CD4-positive, alpha-beta memory T cell (primary cell): ENCODE results near the gene GALNT17. TPM values are rescaled to one million over a fixed set of nuclear protein-coding genes. Genes with fewer than 3 reads are reported as not detected.

Source experiments
- CTCF ChIA-PET: fragments of 350-600 bp; sonication (Branson Sonifier 250); formaldehyde crosslinking; loops from one replicate; lab custom pipeline; 2021; ENCODE audit warnings: inconsistent platforms; ENCODE audit not compliant: partially characterized antibody; lab: Charles Lee
- POLR2A ChIA-PET: fragments of 350-600 bp; sonication (Branson Sonifier 250); formaldehyde crosslinking; loops from one replicate; lab custom pipeline; 2021; ENCODE audit not compliant: partially characterized antibody; lab: Charles Lee
- DNase-seq, 5 donors: peaks; one replicate each; pipeline versions ENCODE4 v3.0.0 to v3.0.0-alpha.2; 2020 to 2022; ENCODE audit warnings: mixed read lengths in 1 of 5
- H3K27ac ChIP-seq: one replicate; pipeline ENCODE4 v1.7.0; 2013; ENCODE audit warnings: low read depth, low read length
- H3K27me3 ChIP-seq: 2 replicates; pipeline ENCODE4 v1.7.0; 2013; ENCODE audit warnings: mild to moderate bottlenecking, low read length, moderate library complexity; ENCODE audit not compliant: insufficient read depth
- H3K36me3 ChIP-seq: 2 replicates; pipeline ENCODE4 v1.7.0; 2013; ENCODE audit warnings: mild to moderate bottlenecking, low read length, moderate library complexity; ENCODE audit not compliant: insufficient read depth
- H3K4me1 ChIP-seq: 2 replicates; pipeline ENCODE4 v1.7.0; 2013; ENCODE audit warnings: mild to moderate bottlenecking, low read length, moderate library complexity; ENCODE audit not compliant: insufficient read depth
- H3K4me3 ChIP-seq, 2 donors: one replicate each; pipeline ENCODE4 v1.7.0; 2013; ENCODE audit warnings: low read length in 2 of 2, mild to moderate bottlenecking in 1 of 2
- H3K9me3 ChIP-seq, 2 donors: one replicate each; pipeline ENCODE4 v1.7.0; 2013; ENCODE audit warnings: low read length in 2 of 2, control low read depth in 1 of 2; ENCODE audit not compliant: control insufficient read depth in 1 of 2
- H3K27ac Mint-ChIP-seq, 7 donors: one replicate each; pipeline ENCODE4 v1.8.0; 2020 to 2021; ENCODE audit warnings: mixed read lengths in 7 of 7, mild to moderate bottlenecking in 6 of 7, inconsistent platforms in 3 of 7, moderate library complexity in 3 of 7
- H3K27me3 Mint-ChIP-seq, 2 donors: one replicate each; pipeline ENCODE4 v1.8.0; 2020 to 2021; ENCODE audit warnings: mixed read lengths in 2 of 2
- H3K36me3 Mint-ChIP-seq, 2 donors: one replicate each; pipeline ENCODE4 v1.8.0; 2020 to 2021; ENCODE audit warnings: mixed read lengths in 2 of 2, inconsistent platforms in 1 of 2, mild to moderate bottlenecking in 1 of 2
- H3K4me1 Mint-ChIP-seq, 4 donors: one replicate each; pipeline ENCODE4 v1.8.0; 2020 to 2021; ENCODE audit warnings: mixed read lengths in 4 of 4, mild to moderate bottlenecking in 1 of 4
- H3K4me3 Mint-ChIP-seq, 8 donors: one replicate each; pipeline ENCODE4 v1.8.0; 2020 to 2021; ENCODE audit warnings: mixed read lengths in 8 of 8, mild to moderate bottlenecking in 7 of 8, moderate library complexity in 6 of 8, inconsistent platforms in 3 of 8
- H3K9me3 Mint-ChIP-seq, 8 donors: one replicate each; pipeline ENCODE4 v1.8.0; 2020 to 2021; ENCODE audit warnings: mixed read lengths in 8 of 8, mild to moderate bottlenecking in 5 of 8, inconsistent platforms in 3 of 8, moderate library complexity in 1 of 8
- intact Hi-C: fragments of 100-400 bp; cut with micrococcal nuclease; formaldehyde crosslinking; loops from one replicate; pipeline ENCODE4 v1.15.1; 2023
- polyA plus RNA-seq, 2 donors: library from polyadenylated mRNA; unstranded; fragments of 300-500 nt; fragmentation: Illumina TruSeq; gene quantifications; one replicate each; pipeline ENCODE4 v1.2.3, GENCODE V29; 2021
- total RNA-seq, 2 experiments: library from RNA; stranded (reverse); gene quantifications; one replicate each; pipeline ENCODE4 v1.2.3, GENCODE V29; 2021

The GALNT17 gene
- total and polyA plus RNA-seq, 4 experiments from 2014 or later, result not detected

GRCh38 chr7:71429083-71429482 is 297.1 kb downstream of the GALNT17 start:
- H3K36me3 Mint-ChIP-seq, result peaks cover 0 to 1% of the 10 kb centered on the region in 2 donors
- no peak overlapping the region for H3K4me3 Mint-ChIP-seq
- peaks cover 0 to 14% (median 4%) of the 10 kb centered on the region in 8 donors for H3K9me3 Mint-ChIP-seq
- H3K4me1 Mint-ChIP-seq, result no peaks in the 10 kb centered on the region
- Histone ChIP-seq H3K27me3 (no peaks in the 10 kb centered on the region), H3K36me3 (no peaks in the 10 kb centered on the region), H3K4me1 (no peaks in the 10 kb centered on the region), H3K9me3 (no peaks in the 10 kb centered on the region), H3K27ac (no peak overlapping the region), H3K4me3 (no peak overlapping the region)
- POLR2A ChIA-PET, result no interaction called here
- intact Hi-C loops, result no loop called here
- no peak overlapping the region for H3K27ac Mint-ChIP-seq
- H3K27me3 Mint-ChIP-seq, result no peaks in the 10 kb centered on the region
- DNase-seq, result no peak
- CTCF ChIA-PET, result no interaction called here

- peaks cover 0 to 24% (median 6%) of the 10 kb centered on the region in 8 donors for H3K9me3 Mint-ChIP-seq
- CTCF ChIA-PET, result no interaction called here
These were observed 298.3 kb downstream of the GALNT17 start for GRCh38 chr7:71430246-71430645.

GRCh38 chr7:71439321-71439720 is 307.4 kb downstream of the GALNT17 start:
- ChIA-PET POLR2A (no interaction called here), CTCF (no interaction called here)
- no peaks in the 10 kb centered on the region for H3K27me3 Mint-ChIP-seq

More at GRCh38 chr7:71430246-71430645, 298.3 kb downstream of the GALNT17 start:
- POLR2A ChIA-PET, result no interaction called here
- H3K9me3 ChIP-seq, result no peaks in the 10 kb centered on the region
- H3K4me3 ChIP-seq, result no peak overlapping the region
- Mint-ChIP-seq H3K4me3 (no peak overlapping the region), H3K4me1 (no peaks in the 10 kb centered on the region), H3K27ac (no peak overlapping the region), H3K27me3 (no peaks in the 10 kb centered on the region), H3K36me3 (peaks cover 0 to 1% of the 10 kb centered on the region in 2 donors)
- no peaks in the 10 kb centered on the region for H3K4me1 ChIP-seq
- no peaks in the 10 kb centered on the region for H3K36me3 ChIP-seq
- intact Hi-C loops, result no loop called here
- no peak overlapping the region for H3K27ac ChIP-seq
- H3K27me3 ChIP-seq, result no peaks in the 10 kb centered on the region
- no peak for DNase-seq

GRCh38 chr7:71442492-71443190 is 310.7 kb downstream of the GALNT17 start:
- no peaks in the 10 kb centered on the region for H3K27me3 ChIP-seq
- Mint-ChIP-seq H3K4me3 (no peak overlapping the region), H3K9me3 (peaks cover 3 to 22% (median 14%) of the 10 kb centered on the region in 8 donors), H3K27me3 (no peaks in the 10 kb centered on the region), H3K36me3 (no peaks in the 10 kb centered on the region), H3K4me1 (no peaks in the 10 kb centered on the region), H3K27ac (no peak overlapping the region)
- H3K4me3 ChIP-seq, result no peak overlapping the region
- intact Hi-C loops, result no loop called here
- no peaks in the 10 kb centered on the region for H3K9me3 ChIP-seq
- POLR2A ChIA-PET, result no interaction called here
- H3K4me1 ChIP-seq, result no peaks in the 10 kb centered on the region
- H3K27ac ChIP-seq, result no peak overlapping the region
- no peak for DNase-seq
- CTCF ChIA-PET, result no interaction called here
- H3K36me3 ChIP-seq, result no peaks in the 10 kb centered on the region

More at GRCh38 chr7:71439321-71439720, 307.4 kb downstream of the GALNT17 start:
- no peak overlapping the region for H3K27ac ChIP-seq
- H3K4me1 ChIP-seq, result no peaks in the 10 kb centered on the region
- no peak for DNase-seq
- no peak overlapping the region for H3K27ac Mint-ChIP-seq
- peaks cover 0 to 37% (median 15%) of the 10 kb centered on the region in 8 donors for H3K9me3 Mint-ChIP-seq
- no peaks in the 10 kb centered on the region for H3K36me3 ChIP-seq
- H3K4me3 Mint-ChIP-seq, result no peak overlapping the region
- intact Hi-C loops, result no loop called here
- H3K4me1 Mint-ChIP-seq, result no peaks in the 10 kb centered on the region
- H3K4me3 ChIP-seq, result no peak overlapping the region
- H3K27me3 ChIP-seq, result no peaks in the 10 kb centered on the region
- H3K36me3 Mint-ChIP-seq, result no peaks in the 10 kb centered on the region
- H3K9me3 ChIP-seq, result no peaks in the 10 kb centered on the region

GRCh38 chr7:71443191-71443530 is 311.2 kb downstream of the GALNT17 start:
- H3K4me3 ChIP-seq, result no peak overlapping the region
- H3K9me3 Mint-ChIP-seq, result peaks cover 3 to 24% (median 14%) of the 10 kb centered on the region in 8 donors
- no peak overlapping the region for H3K4me3 Mint-ChIP-seq
- H3K36me3 ChIP-seq, result no peaks in the 10 kb centered on the region
- no peaks in the 10 kb centered on the region for H3K36me3 Mint-ChIP-seq
- H3K4me1 Mint-ChIP-seq, result no peaks in the 10 kb centered on the region
- intact Hi-C loops, result no loop called here
- no peaks in the 10 kb centered on the region for H3K27me3 Mint-ChIP-seq
- H3K27me3 ChIP-seq, result no peaks in the 10 kb centered on the region
- no peak overlapping the region for H3K27ac Mint-ChIP-seq
- H3K27ac ChIP-seq, result no peak overlapping the region
- no peaks in the 10 kb centered on the region for H3K9me3 ChIP-seq
- CTCF ChIA-PET, result no interaction called here
- POLR2A ChIA-PET, result no interaction called here
- H3K4me1 ChIP-seq, result no peaks in the 10 kb centered on the region
- DNase-seq, result no peak

- no peaks in the 10 kb centered on the region for H3K9me3 ChIP-seq
- Mint-ChIP-seq H3K36me3 (no peaks in the 10 kb centered on the region), H3K4me3 (no peak overlapping the region), H3K9me3 (peaks cover 3 to 27% (median 14%) of the 10 kb centered on the region in 8 donors), H3K27me3 (no peaks in the 10 kb centered on the region), H3K27ac (no peak overlapping the region), H3K4me1 (no peaks in the 10 kb centered on the region)
- H3K27me3 ChIP-seq, result no peaks in the 10 kb centered on the region
- H3K36me3 ChIP-seq, result no peaks in the 10 kb centered on the region
- intact Hi-C loops, result no loop called here
- no peak overlapping the region for H3K27ac ChIP-seq
- no peak overlapping the region for H3K4me3 ChIP-seq
- no peaks in the 10 kb centered on the region for H3K4me1 ChIP-seq
- POLR2A ChIA-PET, result no interaction called here
- CTCF ChIA-PET, result no interaction called here
- DNase-seq, result no peak
These were observed 312.2 kb downstream of the GALNT17 start for GRCh38 chr7:71444130-71444529.

- Histone ChIP-seq H3K36me3 (no peaks in the 10 kb centered on the region), H3K27ac (no peak overlapping the region), H3K4me3 (no peak overlapping the region), H3K4me1 (no peaks in the 10 kb centered on the region), H3K9me3 (no peaks in the 10 kb centered on the region), H3K27me3 (no peaks in the 10 kb centered on the region)
- Mint-ChIP-seq H3K27ac (no peak overlapping the region), H3K9me3 (peaks cover 3 to 23% (median 6%) of the 10 kb centered on the region in 8 donors), H3K4me1 (no peaks in the 10 kb centered on the region), H3K36me3 (no peaks in the 10 kb centered on the region), H3K27me3 (peaks cover 0 to 1% of the 10 kb centered on the region in 2 donors), H3K4me3 (no peak overlapping the region)
- DNase-seq, result no peak
- intact Hi-C loops, result no loop called here
- ChIA-PET CTCF (no interaction called here), POLR2A (no interaction called here)
These were observed 321.7 kb downstream of the GALNT17 start for GRCh38 chr7:71453630-71454029.
